ENCODE measurements around the gene USP31.
"Not testable (repeated sequence)": the region's sequence is repeated elsewhere in the genome, so short reads cannot be mapped to it uniquely, and the experiment has no call there.

Gene USP31

DNA sequence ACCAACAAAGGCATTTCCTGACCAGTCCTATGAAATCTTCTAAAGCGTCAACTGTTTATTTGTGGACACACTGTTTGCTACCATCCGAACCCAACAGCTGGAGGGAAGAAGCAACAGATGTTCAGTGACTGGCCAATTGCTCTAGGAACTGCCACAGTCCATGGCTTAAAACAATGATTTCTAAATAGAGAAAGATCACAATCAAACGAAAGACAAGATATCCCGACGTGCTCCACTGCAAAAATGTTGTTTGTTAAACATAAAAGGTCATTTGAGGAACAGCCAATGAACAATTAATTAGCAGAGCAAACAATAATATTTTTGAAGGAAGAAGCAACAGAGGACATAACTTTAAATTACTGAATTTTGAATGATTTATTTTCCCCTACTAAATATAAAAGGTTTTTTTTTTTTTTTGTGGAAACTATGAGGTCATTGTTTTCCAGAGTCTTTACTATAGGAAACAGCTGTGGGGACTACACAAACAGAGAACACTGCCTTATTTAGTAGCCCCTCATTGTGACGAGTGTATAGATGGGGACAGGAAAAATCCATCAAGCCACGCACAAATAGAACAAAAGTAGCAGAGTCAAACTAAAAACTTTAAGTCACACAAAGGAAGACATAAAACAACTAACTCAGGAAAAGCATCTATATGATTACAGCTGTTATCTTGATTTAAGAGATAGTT, 17.2 kb downstream of the USP31 start:
- DNase-seq: no peak

DNA sequence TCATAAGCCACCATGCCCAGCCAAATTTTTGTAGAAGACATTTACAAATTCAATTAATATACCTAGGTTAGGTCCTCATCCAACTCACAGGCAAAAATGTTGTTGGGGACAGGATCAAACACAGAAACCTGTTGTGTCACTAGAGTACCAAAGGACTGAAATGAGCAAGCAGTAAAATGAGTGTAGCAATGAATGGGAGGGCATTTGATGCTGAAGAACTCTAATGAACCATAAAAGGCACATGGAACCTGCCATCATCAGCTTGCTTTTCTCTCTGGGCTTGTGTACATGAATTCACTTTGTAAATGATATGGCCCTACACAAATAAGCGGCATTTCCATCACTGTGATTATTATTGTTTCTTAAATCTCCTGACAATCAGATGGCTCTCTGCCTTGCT, 17.8 kb downstream of the USP31 start:
- no peak for DNase-seq

DNA sequence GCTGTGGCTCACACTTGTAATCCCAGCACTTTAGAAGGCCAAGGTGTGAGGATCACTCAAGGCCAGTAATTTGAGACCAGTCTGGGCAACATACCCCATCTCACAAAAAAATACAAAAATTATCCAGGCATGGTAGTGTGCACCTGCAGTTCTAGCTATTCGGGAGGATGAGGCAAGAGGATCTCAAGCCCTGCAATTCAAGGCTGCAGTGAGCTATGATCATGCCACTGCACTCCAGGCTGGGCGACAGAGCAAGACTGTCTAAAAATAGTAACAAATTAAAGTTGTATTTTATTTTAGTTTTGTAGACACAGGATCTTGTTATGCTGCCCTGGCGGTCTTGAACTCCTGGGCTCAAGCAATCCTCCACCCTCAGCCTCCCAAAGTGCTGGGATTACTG, 18.2 kb downstream of the USP31 start:
- no peak for DNase-seq

DNA sequence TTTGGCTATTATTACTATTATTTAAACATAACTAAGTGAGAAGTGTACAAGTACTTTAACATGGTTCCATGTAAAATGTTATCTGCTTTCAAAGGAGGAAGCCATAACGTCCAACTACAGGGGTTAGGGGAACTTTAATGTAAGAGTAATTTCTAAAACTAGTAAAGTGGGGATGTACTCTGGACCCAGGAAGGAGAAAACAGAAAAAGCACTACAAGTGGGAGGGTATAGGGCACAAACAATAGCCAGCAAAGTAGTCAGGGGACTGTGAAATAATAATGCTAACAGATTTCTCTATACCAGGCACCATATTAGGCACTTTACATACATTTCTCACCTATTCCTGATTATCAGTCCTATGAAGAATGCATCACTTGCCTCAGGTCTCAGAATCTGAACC, 19.6 kb downstream of the USP31 start:
- no peak for DNase-seq

DNA sequence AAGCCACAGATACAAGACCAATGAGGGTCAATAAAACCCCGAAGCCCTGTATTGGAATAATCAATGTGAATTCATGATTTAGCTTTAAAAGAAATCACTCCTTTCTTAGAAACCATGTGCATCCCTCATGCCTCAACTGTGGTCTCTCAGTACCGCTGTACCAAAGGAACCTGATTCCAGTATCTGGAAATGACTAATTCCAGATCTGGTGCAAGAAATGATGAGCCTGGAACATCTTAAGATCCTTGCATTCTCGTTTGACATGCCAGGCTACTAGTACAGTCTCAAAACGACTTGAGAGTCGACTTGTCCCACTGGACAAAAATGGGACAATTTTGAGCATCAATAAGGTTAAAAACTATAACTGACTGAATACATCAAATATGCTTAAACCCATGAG, 21.2 kb downstream of the USP31 start:
- no peak for DNase-seq

DNA sequence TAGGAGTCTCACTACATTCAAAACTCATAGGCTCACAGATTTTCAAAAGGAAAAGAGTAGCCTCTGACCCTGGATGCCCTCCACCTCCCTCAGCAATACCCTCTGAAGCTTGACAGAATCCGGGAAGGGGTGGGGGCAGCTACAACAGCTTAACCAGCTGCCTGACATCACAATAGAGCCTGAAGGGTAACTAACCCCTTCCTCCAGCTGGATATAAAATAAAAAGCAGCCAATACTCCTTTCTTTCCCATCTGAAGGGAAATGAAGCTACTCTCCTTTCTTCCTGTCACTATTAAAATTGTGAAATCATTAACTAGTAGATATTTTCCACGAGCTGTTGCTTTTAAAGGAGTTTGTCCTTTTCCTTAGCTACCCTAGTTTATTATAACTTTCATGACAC, 24.0 kb downstream of the USP31 start:
- DNase-seq: no peak

DNA sequence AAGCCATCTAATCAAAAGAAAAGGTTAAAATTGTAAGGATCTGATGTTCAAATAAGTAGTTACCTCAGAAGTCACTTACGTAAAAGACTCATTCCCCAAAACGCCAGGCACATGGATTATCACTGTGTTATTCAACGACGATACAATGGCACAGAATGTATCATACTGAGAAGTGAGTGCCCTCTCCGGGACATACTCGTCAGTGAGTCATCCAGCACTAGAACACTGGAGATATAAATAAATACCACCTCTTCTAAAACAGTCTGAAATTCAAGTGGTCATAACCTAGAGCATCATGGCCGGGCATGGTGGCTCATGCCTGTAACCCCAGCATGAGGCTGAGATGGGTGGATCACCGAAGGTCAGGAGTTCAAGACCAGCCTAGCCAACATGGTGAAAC, 24.9 kb downstream of the USP31 start:
- DNase-seq: no peak

DNA sequence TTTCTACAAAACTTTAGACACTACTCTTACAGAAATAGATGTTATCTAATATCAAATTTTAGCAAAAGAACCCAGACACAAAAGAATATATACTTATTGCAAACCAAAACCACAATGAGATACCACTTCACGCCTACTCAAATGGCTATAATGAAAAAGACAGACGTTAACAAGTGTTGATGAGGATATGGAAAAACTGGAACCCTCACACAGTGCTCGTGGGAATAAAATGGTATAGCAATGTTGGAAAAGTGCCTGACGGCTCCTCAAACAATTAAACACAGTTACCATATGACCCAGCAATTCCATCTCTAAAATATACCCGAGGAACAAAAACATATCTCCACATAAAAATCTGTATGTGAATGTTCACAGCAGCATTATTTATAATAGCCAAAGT, 27.1 kb downstream of the USP31 start:
- DNase-seq: no peak

DNA sequence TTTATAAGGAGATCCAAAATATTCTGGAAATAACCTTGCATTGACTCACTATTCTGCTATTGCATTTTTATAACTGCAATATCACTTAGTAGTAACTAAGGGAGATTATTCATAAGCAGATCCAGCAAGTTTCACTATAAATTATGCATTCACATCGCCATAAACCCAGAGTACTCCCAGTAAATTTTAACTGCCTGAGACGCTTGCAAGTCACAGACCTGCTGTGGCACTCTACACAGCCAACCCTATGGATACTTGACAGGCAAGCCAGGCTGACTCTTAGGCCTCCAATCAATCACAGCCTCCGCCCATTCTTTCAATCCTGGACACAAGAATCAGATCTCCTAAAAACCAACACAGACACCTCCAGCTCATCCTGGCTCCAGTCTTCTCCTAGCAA, 28.2 kb downstream of the USP31 start:
- no peak for DNase-seq

DNA sequence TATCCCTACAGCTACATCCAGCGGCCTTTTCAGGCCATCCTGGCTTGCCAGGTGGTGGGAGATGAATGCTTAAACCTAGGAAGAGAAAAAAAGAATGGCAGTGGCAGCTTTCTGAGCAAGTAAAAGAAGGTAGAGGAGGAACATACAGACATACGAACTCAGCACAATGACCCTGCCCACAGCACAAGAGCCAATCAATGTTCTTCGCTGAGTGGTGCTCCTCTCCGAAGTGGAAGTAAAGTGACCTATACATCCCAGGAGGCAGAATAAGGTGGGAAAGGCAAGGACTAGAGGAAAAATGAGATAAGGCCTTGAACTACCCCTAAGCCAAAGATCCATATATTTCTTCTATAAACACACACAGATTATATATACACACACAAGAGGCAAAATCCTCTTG, 28.7 kb downstream of the USP31 start:
- DNase-seq: no peak

DNA sequence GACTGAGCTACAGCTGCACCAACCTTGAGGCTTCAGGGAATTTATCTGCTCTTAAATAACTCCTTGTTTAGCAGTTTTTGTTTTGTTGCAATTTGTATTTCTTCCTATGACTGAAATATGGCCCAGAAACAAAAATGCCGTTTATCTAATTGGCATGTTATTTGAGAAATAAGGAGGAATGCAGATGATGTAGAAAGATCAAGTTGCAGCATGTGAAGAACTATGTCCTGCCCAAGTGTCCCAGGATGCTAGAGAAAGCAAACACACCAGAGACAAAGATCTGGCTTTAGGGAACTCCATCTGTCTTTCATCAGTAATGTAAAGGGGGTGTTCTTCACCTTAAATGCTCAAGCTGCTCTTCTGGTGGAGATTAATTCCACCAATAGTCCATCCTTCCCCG, 29.7 kb downstream of the USP31 start:
- peak; percentile 12 to 62 for DNase-seq

DNA sequence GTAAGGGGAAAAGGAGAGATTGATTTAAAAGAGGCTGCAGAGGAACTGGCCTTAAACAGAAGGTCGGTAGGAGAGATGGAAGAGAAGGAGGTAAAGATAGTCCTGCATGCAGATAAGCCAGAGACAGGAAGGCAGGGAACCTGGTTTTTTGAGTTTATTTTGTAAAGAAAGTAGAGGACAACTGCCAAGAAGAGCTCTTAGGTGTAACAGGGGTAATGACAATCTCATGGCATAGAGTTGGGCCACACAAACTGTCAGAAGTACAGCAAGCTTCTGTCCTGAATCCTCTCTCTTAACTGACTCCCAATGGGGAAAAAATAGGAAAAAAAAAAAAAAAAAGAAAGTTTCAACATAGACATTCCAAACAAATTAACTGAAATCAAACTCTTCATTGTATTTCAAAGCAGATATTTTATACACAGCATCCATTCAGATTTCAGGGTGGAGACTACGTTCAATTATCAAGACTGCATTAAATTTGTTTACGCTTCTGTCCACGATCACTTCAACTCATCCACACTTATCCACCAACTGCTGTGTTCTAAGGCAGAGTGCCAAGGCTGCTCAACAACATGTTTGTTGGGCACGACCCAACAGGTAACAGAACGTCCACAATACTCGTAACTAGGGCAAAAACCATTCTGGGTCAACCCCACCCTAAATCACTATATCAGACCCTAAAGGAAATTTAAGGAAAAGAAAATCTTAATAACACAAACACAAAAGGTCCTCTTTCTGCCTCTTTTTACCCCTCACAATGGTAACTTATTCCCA, 34.9 kb downstream of the USP31 start:
- DNase-seq: peak; percentile 41 to 74

DNA sequence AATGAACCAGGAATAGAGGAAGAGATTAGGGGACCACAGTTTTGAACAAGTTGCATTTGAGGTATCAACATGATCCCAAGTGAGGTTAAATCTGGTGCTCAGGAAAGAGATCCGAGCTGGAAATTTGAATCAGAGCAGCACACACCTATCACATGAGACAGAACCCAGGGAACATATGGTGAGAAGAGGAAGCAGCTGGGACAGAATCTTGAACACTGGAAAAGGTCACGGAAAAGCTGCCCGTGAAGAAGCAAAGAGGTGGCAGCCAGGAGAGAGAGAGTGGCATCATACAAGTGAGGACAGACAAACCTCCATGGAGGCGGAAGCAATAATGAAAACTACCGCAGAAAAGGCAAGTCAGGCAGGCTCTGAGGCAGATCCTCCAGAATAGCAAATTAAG, 36.1 kb downstream of the USP31 start:
- peak; percentile 93 to 97 for DNase-seq

DNA sequence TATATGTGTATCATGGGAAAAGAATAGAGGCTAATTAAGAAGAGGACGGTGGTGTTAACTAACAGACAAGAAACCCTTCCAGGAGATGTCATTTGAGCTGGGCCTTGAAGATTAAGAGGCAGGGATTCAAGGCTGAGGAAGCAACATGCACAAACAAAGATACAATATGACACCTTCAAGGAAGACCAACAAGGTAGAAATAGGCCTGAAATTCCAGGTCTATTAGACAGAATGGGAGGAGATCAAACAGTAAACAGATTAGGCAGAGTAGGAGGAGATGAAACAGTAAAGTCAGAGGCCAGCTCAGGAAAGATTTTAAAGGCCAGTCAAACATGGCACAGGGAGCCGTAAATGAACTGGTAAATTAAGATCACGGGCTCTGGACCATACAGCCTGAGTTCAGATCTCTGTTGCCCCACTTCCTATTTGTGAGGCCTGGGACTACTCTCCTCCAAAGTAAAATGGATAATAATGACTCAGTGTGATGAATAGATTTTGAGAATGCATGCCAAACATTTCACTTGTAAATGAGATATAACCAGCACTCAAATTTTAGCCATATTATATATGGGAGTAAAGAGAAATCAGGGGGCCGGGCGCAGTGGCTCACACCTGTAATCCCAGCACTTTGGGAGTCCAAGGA, 38.9 kb downstream of the USP31 start:
- DNase-seq: no peak

DNA sequence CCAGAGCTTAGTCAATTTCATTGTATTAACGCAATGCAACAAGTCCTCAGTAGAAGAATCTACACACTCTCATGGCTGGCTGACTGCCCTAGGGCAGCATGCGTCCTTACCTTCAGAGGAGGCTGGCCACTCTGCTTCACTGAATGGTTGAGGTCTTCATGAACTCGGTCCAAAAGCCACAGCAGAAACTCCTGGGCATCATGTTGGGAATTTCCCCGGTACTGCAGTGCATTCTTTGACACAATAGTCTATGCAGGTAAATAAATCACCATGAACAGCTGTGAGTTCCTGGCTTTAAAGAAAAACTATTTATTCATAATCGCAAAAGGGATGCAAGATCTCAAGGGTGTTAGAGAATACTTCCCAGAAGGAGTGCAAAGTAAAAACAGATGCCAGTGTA, 41.3 kb downstream of the USP31 start:
- no peak for DNase-seq

DNA sequence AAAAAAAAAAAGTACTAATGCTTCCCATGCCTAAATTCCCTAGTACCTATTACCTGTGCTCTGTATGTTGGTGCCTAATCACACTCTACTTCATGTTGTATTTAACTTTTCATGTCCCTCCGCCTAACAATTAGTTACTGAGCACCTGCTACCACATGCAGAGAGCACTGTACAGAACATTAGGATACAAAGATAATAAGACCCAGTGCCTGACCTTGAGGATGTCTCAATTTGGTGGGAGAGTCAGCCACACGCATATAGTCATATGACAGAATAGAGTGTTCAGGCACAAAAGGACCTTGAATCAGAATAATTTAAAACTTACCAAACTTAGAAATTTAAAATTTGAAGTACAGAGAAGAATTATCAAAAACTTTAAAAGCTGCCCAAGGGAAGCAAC, 42.1 kb downstream of the USP31 start:
- DNase-seq: no peak

DNA sequence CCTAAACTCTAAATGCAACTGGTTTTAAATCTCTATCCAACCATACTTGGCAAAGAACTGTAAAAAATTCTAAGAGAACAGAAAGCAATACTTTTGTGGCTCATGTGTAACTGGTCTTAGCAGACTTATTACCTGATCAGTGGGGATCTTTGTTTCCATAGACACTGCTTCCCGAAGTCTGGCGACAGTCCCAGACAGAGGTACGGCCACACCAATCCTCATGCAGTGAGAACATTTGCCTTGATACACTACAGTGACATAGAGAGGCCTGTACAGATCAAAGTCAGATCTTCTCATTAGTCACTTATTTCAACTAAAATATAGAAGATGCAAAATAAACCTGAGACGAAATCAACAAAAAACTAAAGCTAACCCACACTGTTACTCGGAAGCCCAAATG, 43.9 kb downstream of the USP31 start:
- no peak for DNase-seq

DNA sequence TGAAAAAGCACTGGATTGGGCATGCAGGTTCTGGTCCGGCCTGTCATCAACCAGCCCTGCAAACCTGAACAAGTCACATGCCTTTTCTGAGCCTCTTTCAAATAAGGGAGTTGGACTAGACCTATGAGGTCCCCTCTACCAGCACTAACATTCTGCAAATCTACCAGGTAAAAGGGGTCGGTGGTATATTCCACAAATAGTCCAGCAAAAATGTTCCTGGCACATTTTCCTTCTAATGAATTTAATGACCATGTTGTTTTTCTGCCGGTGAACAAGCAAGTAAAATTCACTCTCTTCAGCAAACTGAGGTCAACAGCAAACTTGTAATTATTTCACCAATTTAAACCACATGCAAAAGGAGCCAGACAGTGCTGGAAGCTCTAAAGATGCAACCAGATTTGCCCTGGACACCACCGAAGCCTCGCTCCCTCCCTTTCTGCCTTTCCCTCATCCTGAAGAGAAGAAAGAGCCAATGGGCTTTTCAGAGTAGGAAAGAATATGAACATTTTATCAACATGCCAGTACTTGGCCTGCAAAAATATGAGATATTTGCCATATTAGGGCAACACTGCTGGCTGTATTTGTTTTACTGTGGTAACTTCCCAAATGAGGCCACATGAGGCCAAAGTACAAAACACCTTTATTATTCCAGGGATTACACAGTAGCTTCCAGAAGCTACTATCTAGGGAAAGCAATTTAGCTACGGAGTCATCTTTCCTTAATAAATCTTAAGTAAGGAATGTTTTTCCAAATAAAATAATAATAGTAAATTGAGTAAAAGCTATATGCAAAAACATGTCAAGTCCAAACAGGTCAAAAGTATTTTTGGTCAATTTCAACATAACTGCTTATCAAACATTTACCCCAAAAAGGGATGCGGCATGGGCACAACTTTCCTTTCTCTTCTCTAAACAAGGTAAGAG, 45.0 kb downstream of the USP31 start:
- DNase-seq: no peak

DNA sequence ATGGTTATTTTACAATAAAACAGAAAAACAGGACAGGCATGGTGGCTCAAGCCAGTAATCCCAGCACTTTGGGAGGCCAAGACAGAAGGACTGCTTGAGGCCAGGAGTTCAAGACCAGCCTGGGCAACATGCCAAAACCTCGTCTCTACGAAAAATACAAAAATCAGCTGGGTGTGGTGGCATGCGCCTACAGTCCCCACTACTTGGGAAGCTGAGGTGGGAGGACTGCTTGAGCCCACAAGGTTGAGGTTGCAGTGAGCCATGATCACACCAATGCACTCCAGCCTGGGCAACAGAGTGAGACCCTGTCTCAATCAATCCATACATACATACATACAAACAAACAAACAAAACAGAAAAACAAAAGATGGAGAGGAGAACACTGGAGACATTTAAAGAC, 45.6 kb downstream of the USP31 start:
- no peak for DNase-seq

DNA sequence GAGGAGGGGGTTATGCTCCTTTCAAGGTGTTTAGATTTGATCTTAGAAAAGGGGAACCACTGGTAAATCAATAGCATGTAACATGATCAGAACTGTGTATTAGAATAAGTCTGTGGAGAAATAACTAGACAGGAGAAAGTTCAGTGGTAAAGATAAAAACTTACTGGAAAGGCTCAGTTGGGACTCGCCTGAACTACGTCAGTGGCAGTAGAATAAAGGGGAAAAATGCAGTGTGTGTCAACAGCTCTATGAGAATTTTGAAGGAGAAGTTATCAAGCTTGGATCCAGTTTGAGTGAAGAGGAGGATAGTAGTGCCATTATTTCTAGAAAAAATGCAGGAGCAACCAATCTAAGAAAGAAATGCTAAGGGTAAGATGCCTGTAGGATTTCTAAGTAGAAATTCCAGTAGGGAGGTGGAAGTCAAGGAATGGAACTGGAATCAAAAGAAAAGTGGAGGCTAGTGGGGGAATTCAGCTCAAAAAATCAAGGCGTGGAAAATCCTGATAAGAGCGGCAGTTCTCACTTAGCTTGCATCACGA, 48.2 kb downstream of the USP31 start:
- DNase-seq: no peak

DNA sequence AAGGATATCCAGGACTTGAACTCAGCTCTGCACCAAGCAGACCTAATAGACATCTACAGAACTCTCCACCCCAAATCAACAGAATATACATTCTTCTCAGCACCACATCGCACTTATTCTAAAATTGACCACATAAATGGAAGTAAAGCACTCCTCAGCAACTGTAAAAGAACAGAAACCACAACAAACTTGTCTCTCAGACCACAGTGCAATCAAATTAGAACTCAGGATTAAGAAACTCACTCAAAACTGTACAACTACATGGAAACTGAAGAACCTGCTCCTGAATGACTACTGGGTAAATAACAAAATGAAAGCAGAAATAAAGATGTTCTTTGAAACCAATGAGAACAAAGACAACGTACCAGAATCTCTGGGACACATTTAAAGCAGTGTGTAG, 52.8 kb downstream of the USP31 start:
- not testable (repeated sequence) for DNase-seq

DNA sequence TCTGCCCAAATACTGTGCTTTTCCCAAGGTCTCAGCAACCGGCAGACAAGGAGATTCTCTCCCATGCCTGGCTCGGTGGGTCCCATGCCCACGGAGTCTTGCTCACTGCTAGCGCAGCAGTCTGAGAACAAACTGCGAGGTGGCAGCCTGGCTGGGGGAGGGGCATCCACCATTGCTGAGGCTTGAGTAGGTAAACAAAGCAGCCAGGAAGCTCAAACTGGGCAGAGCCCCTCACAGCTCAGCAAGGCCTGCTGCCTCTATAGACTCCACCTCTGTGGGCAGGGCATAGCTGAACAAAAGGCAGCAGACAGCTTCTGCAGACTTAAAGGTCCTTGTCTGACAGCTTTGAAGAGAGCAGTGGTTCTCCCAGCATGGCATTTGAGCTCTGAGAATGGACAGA, 55.1 kb downstream of the USP31 start:
- not testable (repeated sequence) for DNase-seq

DNA sequence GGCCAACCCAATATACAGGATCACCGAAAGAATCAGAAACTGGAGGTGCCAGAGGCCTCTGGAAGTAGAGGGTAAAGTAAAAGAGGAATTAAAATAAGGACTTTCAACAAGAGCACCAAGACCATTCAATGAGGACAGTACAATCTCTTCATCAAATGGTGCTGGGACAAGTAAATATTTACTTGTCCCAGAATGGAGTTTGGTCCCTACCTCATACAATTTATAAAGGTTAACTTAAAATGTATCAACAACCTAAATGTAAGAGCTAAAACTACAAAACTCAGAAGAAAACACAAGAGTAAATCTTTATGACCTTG, 56.5 kb downstream of the USP31 start:
- no peak for DNase-seq

Measured in NCI-H524 (cell line).